Nephron progenitor cell (in vitro differentiated cells): ENCODE measurements around the gene CLEC4G.

Experiments
- DNase-seq: peaks from one replicate; pipeline ENCODE4 v3.0.0; 2021
- H3K27ac Mint-ChIP-seq: 2 replicates; pipeline ENCODE4 v1.8.0; 2021; ENCODE audit warnings: mild to moderate bottlenecking, moderate library complexity, mixed read lengths
- H3K27me3 Mint-ChIP-seq: 2 replicates; pipeline ENCODE4 v1.8.0; 2021; ENCODE audit warnings: mild to moderate bottlenecking, low read depth, mixed read lengths; ENCODE audit not compliant: poor library complexity
- H3K36me3 Mint-ChIP-seq: 2 replicates; pipeline ENCODE4 v1.8.0; 2021; ENCODE audit warnings: low read depth, mixed read lengths
- H3K4me1 Mint-ChIP-seq: 2 replicates; pipeline ENCODE4 v1.8.0; 2021; ENCODE audit warnings: mixed read lengths
- H3K4me3 Mint-ChIP-seq: 2 replicates; pipeline ENCODE4 v1.8.0; 2021; ENCODE audit warnings: mild to moderate bottlenecking, moderate library complexity, mixed read lengths
- H3K9me3 Mint-ChIP-seq: 2 replicates; pipeline ENCODE4 v1.8.0; 2021; ENCODE audit warnings: mild to moderate bottlenecking, moderate library complexity, mixed read lengths
- CTCF ChIP-seq: fragments of 200-600 bp; sonication (generic); IDR thresholded peaks from 2 replicates; pipeline ENCODE4 v1.5.0; 2021; ENCODE audit warnings: antibody characterized with exemption

Gene CLEC4G

GRCh38 chr19:7725791-7726190, 6.1 kb downstream of the CLEC4G start:
- Mint-ChIP-seq H3K4me1 (no peaks in the 10 kb centered on the region), H3K4me3 (no peak overlapping the region), H3K27me3 (peaks cover 79% of the 10 kb centered on the region), H3K36me3 (no peaks in the 10 kb centered on the region), H3K9me3 (peaks cover 8% of the 10 kb centered on the region), H3K27ac (no peak overlapping the region)
- DNase-seq, result no peak
- no peak for TF ChIP-seq CTCF

- H3K27me3 Mint-ChIP-seq, result peaks cover 64% of the 10 kb centered on the region
- DNase-seq, result no peak
- H3K9me3 Mint-ChIP-seq, result peaks cover 11% of the 10 kb centered on the region
- no peaks in the 10 kb centered on the region for H3K4me1 Mint-ChIP-seq
- no peaks in the 10 kb centered on the region for H3K36me3 Mint-ChIP-seq
- no peak overlapping the region for H3K27ac Mint-ChIP-seq
- no peak overlapping the region for H3K4me3 Mint-ChIP-seq
- no peak for TF ChIP-seq CTCF
Observed at GRCh38 chr19:7722231-7722651, 9.7 kb downstream of the CLEC4G start.

- Mint-ChIP-seq H3K27ac (peak overlapping the region; percentile 80), H3K36me3 (no peaks in the 10 kb centered on the region), H3K4me3 (no peak overlapping the region), H3K27me3 (peaks cover 52% of the 10 kb centered on the region), H3K4me1 (no peaks in the 10 kb centered on the region), H3K9me3 (peaks cover 13% of the 10 kb centered on the region)
- DNase-seq, result no peak
- no peak for TF ChIP-seq CTCF
Observed at GRCh38 chr19:7720351-7720750, 11.6 kb downstream of the CLEC4G start.

- Mint-ChIP-seq H3K4me3 (no peak overlapping the region), H3K4me1 (no peaks in the 10 kb centered on the region), H3K36me3 (no peaks in the 10 kb centered on the region), H3K27me3 (peaks cover 36% of the 10 kb centered on the region), H3K9me3 (peaks cover 13% of the 10 kb centered on the region), H3K27ac (no peak overlapping the region)
- DNase-seq, result no peak
- no peak for TF ChIP-seq CTCF
Observed at GRCh38 chr19:7718668-7719067, 13.2 kb downstream of the CLEC4G start.

- no peak overlapping the region for H3K27ac Mint-ChIP-seq
- H3K9me3 Mint-ChIP-seq, result peaks cover 13% of the 10 kb centered on the region
- DNase-seq, result no peak
- no peak overlapping the region for H3K4me3 Mint-ChIP-seq
- H3K4me1 Mint-ChIP-seq, result no peaks in the 10 kb centered on the region
- H3K27me3 Mint-ChIP-seq, result peaks cover 30% of the 10 kb centered on the region
- H3K36me3 Mint-ChIP-seq, result no peaks in the 10 kb centered on the region
- TF ChIP-seq CTCF, result no peak
Observed at GRCh38 chr19:7716762-7717161, 15.1 kb downstream of the CLEC4G start.

GRCh38 chr19:7715671-7716070, 16.2 kb downstream of the CLEC4G start:
- Mint-ChIP-seq H3K4me3 (no peak overlapping the region), H3K36me3 (no peaks in the 10 kb centered on the region), H3K27me3 (peaks cover 25% of the 10 kb centered on the region), H3K27ac (no peak overlapping the region), H3K9me3 (peaks cover 13% of the 10 kb centered on the region), H3K4me1 (no peaks in the 10 kb centered on the region)
- no peak for TF ChIP-seq CTCF
- DNase-seq, result no peak
